Stimulated activated CD4-positive, alpha-beta T cell treated with anti-CD3 and anti-CD28 coated beads, Interleukin-4, amount 100 ng/mL, for 24 hours (primary cell): Measurements from ENCODE around the gene TFAP2E.
"Not testable (repeated sequence)": the region's sequence is repeated elsewhere in the genome, so short reads cannot be mapped to it uniquely, and the experiment has no call there.

ENCODE experiments used
- DNase-seq: peaks from one replicate; pipeline ENCODE4 v3.0.0-alpha.2; 2020

TFAP2E gene

DNA sequence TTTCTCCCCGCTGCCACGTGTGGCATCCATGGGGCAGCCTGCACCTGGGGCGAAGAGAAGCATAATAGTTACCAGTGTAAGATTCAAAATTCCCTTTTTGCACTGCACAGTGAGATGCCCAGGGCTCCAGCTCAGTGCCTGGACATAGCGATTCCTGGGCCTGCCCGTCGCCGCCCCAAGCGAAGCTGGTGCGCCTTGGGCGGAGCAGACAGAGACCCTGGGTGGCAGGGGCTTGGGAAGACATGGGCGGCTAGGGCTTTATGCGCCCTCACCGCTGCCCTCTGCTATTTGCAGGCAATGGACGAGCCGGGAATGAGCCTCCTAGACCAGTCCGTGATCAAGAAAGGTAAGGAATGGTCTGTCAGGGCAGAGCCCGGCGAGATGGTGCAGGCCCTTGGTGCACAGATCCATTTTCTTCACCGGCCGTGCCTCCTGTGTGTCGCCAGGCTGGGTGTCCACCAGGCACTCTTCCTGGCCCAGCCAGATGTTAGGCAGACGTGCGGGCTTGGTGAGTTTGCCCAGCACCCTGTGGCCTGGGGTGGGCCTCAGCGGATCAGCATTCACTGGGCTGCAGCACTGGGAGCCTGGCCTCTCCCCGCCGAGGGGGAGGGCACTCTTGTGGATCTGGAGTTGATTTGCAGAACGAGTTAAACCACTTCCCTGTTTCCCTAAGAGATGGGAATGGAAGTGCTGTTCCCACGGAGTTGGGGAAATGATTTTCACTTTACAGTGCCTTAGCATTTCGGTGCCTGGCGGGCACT is 1.7 kb downstream of the TFAP2E start:
- DNase-seq = no peak

DNA sequence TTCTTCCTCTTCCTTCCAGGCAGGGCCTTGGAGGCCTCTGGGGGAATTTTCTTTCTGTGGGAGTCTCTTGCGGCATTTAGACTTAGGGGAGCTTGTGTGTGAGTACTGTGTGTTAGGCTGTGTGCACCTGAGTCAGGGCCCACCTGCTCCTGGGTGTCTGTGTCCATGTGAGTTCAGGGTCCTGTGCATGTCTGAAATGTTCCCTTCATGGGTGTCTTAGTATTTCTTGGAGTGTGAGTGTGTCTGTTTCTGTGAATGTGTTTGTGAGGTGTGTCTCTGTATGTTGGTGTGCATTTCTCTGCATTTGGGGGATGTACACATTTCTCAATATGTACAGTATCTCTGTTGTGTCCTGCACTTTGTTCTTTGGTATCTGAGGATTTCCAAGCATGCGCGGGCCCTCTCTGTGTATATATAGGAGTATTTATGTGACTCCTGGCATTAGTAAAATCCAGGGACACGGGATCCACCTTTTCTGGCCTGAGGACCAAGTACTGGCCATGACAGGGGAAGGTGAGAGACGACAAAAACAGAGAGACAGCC is 2.4 kb downstream of the TFAP2E start:
- DNase-seq = no peak

DNA sequence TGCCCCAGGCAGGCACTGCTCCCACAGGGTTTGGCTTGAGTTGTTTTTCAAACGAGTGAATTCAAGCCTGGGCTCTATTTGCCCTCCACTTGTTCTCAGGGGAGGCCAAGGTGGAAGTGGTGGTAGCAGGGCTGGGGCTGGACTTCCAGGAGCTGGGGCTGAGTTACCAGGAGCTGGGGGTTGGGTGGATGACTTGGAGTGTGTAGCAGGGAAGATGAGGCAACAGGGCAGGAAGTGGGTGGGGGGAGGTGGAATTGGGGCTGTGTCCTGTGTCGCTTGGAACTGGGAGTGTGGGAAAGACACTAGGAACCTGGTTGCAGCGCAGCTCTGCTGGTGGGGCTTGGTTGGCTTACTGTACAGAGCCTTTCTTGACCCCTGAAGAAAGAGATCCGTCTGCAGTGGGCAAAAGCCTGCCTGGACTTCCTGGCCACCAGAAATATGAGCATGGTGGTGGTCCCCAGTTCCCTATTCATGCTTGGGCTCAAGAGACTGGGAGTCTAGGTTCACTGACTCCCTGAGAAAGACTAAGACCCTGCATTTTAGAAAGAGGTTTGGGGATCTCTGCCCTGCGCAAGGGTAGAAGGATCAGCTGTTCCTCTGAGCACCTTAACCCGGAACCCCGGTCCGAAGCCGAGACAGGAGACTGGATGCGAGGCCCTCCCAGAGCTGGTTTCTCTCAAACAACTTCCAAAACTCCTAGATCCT is 3.1 kb downstream of the TFAP2E start:
- DNase-seq = no peak

DNA sequence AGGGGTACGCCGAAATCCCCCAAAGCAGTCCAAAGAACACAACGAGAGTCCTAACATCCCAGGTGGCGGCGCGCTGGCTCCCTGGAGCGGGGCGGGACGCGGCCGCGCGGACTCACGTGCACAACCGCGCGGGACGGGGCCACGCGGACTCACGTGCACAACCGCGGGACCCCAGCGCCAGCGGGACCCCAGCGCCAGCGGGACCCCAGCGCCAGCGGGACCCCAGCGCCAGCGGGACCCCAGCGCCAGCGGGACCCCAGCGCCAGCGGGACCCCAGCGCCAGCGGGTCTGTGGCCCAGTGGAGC is 3.6 kb downstream of the TFAP2E start:
- DNase-seq = not testable (repeated sequence)

DNA sequence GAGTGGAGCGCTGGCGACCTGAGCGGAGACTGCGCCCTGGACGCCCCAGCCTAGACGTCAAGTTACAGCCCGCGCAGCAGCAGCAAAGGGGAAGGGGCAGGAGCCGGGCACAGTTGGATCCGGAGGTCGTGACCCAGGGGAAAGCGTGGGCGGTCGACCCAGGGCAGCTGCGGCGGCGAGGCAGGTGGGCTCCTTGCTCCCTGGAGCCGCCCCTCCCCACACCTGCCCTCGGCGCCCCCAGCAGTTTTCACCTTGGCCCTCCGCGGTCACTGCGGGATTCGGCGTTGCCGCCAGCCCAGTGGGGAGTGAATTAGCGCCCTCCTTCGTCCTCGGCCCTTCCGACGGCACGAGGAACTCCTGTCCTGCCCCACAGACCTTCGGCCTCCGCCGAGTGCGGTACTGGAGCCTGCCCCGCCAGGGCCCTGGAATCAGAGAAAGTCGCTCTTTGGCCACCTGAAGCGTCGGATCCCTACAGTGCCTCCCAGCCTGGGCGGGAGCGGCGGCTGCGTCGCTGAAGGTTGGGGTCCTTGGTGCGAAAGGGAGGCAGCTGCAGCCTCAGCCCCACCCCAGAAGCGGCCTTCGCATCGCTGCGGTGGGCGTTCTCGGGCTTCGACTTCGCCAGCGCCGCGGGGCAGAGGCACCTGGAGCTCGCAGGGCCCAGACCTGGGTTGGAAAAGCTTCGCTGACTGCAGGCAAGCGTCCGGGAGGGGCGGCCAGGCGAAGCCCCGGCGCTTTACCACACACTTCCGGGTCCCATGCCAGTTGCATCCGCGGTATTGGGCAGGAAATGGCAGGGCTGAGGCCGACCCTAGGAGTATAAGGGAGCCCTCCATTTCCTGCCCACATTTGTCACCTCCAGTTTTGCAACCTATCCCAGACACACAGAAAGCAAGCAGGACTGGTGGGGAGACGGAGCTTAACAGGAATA is 4.2 kb downstream of the TFAP2E start:
- peak; percentile 57 for DNase-seq

DNA sequence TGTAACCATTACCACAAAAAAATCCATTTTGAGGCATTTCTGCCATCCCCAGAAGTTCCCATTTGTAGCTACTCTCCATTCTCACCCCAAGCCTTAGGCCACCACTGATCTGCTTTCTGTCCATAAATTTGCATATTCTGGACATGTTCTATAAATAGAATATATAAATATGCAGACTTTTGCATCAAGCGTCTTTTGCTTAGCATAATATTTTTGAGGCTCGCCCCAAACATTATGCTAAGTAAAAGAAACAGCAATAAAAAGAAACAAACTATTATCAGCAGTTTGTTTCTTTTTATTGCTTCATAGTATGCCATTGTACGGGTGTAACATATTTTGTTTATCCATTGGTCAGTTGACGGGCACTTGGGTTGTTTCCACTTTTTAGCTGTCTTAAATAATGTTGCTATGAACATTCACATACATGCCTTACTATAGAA is 7.9 kb downstream of the TFAP2E start:
- no peak for DNase-seq

DNA sequence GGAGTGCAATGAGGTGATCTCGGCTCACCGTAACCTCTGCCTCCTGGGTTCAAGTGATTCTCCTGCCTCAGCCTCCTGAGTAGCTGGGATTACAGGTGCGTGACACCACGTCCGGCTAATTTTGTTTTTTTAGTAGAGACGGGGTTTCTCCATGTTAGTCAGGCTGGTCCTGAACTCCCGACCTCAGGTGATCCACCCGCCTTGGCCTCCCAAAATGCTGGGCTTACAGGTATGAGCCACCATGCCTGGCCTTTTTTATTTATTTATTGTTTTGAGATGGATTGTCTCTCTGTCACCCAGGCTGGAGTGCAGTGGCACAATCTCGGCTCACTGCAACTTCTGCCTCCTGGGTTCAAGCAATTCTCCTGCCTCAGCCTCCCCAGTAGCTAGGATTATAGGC is 8.5 kb downstream of the TFAP2E start:
- not testable (repeated sequence) for DNase-seq

DNA sequence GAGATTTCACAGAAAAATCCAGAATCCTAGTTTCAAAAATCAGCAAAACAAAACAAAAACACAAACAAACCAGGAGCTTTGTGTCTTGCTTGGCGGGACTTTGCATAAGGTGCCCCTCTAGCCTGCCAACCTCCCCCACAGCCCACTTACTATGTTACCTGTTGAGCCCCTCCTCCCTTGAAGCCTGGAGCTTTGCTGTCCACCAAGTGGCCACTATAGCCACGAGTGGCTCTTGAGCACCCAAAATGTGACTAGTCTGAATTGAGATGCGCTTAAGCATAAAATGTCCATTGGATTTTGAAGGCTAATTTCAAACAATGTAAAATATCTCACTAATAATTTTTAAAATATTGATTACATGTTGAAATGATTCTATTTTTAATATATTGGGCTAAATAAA is 12.2 kb downstream of the TFAP2E start:
- DNase-seq = no peak

DNA sequence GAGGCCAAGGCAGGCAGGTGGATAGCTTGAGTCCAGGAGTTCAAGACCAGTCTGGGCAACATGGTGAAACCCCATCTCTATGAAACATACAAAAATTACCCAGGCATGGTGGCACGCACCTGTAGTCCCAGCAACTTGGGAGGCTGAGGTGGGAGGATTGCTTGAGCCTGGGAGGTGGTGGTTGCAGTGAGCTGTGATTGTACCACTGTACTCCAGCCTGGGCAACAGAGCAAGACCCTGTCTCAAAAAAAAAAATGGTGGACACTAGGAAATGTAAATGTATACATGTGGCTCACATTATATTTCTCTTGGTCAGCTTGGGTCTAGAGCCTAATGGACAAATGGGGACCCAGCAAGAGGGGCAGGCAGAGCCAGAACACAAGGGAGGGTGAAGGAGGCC is 12.7 kb downstream of the TFAP2E start:
- not testable (repeated sequence) for DNase-seq

DNA sequence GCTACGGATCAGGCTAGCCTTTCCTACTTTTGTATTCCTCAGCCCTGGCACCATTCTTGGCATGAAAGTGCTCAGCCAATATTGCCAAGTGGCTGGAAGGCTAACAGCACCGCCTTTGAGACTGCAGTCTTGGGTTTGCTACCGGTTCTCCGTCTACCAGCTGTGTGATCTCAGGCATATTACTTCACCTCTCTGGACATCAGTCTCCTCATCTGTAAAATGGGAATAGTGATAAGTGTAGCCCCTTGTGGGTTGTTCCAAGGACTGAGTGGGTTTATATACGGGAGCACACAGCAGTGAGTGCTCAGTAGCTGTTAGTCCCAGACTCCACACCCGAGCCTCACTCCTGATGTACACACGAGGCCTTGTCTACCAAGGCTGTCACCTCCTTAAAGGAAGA is 13.7 kb downstream of the TFAP2E start:
- DNase-seq = no peak

DNA sequence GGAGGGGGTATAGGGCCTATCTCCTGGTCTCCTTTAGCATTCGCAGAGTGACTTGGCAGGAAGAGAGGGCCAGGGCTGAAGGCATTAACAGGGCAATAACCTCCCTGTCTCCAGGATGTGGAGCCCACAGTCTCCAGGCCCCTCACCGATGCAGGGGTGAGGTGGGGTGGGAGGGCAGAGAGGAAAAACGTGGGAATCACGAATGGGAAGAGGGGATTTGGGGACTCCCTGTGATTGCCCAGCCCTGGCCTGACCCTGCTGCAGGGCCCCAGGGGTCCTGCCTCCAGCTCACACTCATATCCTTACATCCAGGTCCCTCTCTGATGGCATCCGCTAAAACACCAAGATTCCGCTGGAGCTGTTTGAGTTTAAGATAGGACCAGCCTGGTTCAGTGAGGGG is 14.6 kb downstream of the TFAP2E start:
- DNase-seq = no peak

DNA sequence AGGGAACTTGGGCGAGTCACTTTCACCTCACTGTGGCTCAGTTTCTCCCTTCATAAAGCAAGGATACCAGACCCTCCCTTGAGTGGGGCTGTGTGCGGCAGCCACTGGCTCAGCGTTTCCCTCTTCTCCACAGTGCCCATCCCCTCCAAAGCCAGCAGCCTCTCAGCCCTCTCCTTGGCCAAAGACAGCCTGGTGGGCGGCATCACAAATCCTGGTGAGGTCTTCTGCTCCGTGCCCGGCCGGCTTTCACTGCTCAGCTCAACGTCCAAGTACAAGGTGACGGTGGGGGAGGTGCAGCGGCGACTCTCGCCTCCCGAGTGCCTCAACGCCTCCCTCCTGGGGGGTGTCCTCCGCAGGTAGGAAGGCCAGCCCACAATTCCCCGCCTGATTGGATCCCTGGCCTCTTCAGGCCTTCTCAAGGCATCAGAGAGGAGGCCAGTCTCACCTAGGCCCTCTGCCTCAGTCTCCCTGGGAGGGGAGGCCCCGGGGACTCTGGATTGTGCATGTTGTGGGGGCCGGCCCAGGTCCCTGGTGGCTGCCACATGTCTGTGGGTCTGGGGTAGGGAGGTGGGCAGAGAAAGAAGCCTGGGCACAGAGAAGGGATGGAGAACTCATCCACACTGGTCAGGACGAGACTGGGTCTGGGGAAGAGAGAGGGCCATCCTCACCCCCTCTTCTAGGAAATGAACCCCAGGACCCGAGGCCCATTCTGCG is 15.2 kb downstream of the TFAP2E start:
- DNase-seq = no peak

DNA sequence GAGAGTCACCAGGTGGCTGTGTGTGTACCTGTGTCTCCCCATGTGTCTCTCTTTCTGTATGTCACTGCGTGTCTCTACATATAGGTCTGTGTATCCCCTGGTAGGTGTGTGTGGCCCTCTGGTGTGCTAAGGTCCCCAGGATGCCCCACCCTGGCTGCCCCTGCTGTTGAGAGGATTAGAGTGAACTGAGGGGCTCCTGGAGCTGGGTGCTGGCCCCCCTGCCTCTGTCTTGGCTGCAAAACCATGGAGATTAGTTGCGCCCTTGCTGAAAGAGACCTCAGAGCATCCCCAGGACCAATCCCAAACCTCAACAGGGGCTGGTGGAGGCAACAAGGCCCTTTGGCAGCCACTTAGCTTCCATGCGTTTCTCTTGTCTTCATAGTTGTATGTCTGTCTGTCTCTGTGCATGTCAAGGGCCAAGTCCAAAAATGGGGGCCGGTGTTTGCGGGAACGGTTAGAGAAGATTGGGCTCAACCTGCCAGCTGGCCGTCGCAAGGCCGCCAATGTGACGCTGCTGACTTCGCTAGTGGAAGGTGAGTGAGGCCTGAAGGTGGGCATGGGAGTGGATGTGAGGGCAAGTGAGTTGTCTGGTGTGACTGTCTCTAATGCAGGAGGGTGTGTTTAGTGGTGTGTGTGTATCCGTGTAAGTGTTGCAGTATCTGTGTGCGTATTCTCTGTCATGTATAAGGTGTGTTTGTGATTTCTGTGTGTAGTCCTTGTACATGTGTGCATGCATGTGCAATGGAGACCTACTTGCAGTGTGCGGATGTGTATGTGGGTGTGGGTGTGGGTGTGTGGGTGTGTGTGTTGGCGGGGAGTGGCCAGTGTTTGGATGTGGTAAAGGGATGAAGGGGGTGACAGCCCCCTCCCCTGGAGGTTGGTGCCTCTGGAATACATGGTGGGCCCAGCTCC is 16.7 kb downstream of the TFAP2E start:
- no peak for DNase-seq

DNA sequence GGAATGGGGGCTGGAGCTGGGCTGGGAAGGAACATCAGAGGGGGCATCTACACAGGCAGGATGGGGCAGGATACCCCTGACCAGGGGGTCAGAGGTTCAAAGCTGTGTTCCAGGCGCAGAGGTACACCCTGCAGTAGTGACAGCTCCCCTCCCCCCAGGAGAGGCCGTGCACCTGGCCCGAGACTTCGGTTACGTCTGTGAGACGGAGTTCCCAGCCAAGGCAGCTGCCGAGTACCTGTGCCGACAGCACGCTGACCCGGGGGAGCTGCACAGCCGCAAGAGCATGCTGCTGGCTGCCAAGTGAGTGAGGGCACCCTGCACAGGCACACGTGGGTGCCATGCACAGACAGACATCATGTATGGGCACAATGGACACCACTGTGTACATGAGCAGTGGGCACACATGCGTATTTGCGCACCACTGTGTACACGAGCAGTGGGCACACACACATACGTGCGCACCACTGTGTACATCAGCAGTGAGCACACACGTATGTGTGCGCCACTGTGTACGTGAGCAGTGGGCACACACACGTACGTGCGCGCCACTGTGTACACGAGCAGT is 17.4 kb downstream of the TFAP2E start:
- no peak for DNase-seq

DNA sequence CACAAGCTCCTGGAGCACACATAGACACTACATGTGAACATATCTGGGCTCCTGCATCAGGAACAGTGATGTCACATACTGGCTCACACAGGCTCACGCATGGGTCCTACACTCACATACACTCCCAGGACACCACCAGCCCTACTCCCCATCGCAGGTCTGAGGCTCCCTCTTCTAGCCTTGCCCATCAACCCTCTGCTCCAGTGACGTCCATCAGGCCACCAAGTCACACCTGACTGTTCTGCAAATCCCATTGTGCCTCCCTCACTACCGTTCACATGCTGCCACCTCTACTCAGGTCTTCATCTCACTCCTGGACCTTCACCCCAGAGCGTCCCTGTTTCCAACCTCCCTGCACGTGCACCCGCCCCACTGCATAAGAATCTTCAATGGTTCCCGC is 18.1 kb downstream of the TFAP2E start:
- DNase-seq = no peak

DNA sequence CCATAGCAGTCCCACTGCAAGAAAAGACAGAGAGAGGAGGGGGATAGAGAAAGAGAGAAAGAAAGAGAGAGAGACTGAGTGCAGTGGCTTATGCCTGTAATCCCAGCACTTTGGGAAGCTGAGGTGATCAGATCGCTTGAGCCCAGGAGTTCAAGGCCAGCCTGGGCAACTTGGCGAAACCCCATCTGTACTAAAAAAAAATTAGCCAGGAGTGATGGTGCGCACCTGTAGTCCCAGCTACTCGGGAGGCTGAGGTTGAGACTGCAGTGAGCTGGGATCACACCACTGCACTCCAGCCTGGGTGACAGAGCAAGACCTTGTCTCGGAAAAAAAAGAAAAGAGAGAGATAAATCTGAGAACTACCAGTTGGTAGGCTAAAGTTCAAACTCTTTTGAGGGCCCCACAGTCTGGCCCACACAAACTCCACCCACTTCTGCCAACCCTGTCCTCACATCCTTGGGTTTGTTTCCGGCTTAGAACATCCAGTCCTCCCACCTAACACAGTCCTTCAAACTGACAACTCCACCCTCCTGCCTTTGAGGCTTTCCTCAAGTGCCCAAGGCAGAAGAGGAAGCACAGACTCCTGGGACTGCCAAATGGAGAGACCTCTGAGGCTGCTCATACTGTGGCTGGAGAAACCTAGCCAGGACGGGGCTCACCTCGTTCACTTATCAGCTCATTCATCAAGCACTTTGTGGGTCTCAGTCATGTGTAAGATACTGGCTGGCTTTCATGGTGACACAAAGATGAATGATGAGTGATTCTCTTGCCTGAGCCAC is 20.1 kb downstream of the TFAP2E start:
- no peak for DNase-seq

DNA sequence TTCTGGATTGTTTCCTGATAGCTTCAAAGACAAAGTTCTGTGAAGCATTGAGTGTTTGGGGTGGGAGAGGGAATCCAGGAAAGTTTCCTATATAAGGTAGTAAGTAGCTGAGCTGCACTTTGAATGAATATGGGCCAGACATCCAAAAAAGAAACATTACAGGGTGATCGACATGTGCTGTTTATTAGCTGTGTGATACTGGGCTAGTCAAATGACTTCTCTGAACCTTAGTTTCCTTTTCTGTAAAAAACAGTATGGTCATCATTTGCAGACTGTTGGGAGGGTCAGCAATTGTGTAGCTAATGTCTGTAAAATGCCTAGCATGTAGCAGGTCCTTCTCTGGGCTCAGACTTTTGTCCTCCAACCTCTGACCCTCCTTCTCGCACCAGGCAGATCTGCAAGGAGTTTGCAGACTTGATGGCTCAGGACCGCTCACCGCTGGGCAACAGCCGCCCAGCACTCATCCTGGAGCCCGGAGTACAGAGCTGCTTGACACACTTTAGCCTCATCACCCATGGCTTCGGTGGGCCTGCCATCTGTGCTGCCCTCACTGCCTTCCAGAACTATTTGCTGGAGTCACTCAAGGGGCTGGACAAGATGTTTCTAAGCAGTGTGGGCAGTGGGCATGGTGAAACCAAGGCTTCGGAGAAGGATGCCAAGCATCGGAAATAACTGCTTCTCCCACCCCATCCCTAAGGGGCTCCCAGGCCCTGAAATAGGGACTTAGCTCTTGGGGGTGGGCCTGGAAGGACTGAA is 21.1 kb downstream of the TFAP2E start:
- DNase-seq = no peak

DNA sequence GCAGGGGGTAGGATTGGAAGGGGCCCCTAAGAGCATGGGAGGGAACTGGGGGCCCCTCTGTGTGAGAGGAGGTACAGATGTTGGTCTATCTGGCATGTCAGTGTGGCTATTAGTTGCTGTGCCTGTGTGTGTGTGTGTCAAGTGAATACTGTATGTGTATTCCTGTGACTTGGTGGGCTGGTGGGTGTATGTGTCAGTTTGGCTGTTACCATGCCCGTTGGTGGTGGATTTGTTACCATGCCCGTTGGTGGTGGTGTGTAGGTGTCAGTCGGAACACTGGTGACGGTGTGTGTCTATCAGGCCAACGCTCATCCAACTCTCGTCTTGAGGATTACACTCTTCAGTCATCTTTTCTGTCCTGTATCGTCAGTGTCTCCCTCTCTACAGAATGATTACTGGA is 22.6 kb downstream of the TFAP2E start:
- no peak for DNase-seq

DNA sequence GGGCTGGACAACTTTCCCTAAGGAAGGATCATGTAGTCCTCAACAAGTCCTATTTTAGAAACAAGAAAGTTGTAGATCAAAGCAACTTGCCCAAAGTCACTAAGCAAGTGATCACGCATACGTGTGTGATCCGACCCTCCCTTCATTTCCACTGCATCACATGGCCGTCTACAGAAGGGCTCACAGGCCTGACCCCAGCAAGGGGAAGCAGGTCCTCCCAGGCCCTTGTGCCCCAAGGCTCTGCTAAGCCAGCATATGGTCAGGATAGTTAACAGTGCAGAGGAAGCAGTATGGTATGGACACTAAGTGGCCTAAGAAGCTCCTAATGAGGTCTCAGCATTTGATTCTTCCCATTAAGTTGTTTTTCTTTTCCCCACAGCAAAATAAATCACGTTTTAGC is 24.8 kb downstream of the TFAP2E start:
- no peak for DNase-seq

DNA sequence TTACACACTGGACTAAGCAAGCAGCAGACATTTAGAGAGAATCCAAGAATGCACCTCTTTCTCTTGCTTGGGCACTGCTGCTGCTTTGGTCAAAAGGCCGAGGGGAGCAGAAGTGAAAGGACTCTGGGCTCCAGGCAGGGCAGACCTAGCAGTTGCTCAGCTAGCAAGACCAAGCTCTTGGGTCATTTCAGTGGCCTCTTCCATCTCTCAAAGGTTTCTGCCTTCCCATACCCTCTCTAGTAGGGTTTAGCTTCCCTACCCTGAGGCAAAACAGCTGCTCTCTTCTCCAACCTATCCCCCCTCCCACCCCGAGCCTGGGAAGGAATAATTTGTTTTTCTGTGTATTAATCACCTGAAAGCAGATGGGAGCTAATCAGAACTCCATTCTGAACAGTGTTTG is 25.8 kb downstream of the TFAP2E start:
- no peak for DNase-seq
